HL-60 (cell line): Measurements from ENCODE around the gene TMPRSS3.

Experiments
- CTCF ChIP-seq: IDR thresholded peaks from one replicate; pipeline ENCODE4 v1.5.1; 2011; ENCODE audit warnings: low read length, control low read depth, inconsistent platforms; ENCODE audit not compliant: insufficient read depth
- POLR2AphosphoS5 ChIP-seq: IDR thresholded peaks from 2 replicates; pipeline ENCODE4 v1.6.1; 2012; ENCODE audit warnings: low read depth

- TF ChIP-seq CTCF (no peak), POLR2AphosphoS5 (no peak)
These were observed 7.0 kb downstream of the TMPRSS3 start for GRCh38 chr21:42388740-42389448.
